OCI-LY3 (cell line): ENCODE data around the gene DNM1.

ENCODE experiments used
- H2AFZ ChIP-seq: fragments of 200-600, 300-600 bp; shearing (Covaris generic); 2 replicates; pipeline ENCODE4 v1.6.0; 2014; ENCODE audit warnings: antibody characterized with exemption, low read depth, low read length
- H3K27ac ChIP-seq: fragments of 200-600, 300-600 bp; sonication (generic); 2 replicates; pipeline ENCODE4 v1.5.1; 2014; ENCODE audit warnings: mild to moderate bottlenecking, low read length, moderate library complexity, mixed read lengths
- H3K27me3 ChIP-seq: fragments of 200-600, 300-600 bp; sonication (generic); 2 replicates; pipeline ENCODE4 v1.6.1; 2014; ENCODE audit warnings: low read depth, low read length, mixed read lengths
- H3K36me3 ChIP-seq: fragments of 200-600, 300-600 bp; sonication (generic); replicated peaks from 2 replicates; pipeline ENCODE3; 2014; ENCODE audit warnings: low read depth, low read length, mixed read lengths
- H3K4me1 ChIP-seq: fragments of 300-600, 200-600 bp; sonication (generic); 2 replicates; pipeline ENCODE4 v1.6.1; 2014; ENCODE audit warnings: low read length, mixed read lengths
- H3K4me2 ChIP-seq: fragments of 200-600, 300-600 bp; sonication (generic); 2 replicates; pipeline ENCODE4 v1.6.1; 2014; ENCODE audit warnings: low read length, mixed read lengths
- H3K4me3 ChIP-seq: fragments of 300-600, 200-600 bp; sonication (generic); 2 replicates; pipeline ENCODE4 v1.5.1; 2014; ENCODE audit warnings: antibody characterized with exemption, mild to moderate bottlenecking, low read length, moderate library complexity
- H3K79me2 ChIP-seq: fragments of 300-600, 200-600 bp; shearing (Covaris generic); 2 replicates; pipeline ENCODE4 v1.6.1; 2014; ENCODE audit warnings: mild to moderate bottlenecking, low read length, mixed read lengths
- H3K9ac ChIP-seq: fragments of 300-600, 200-600 bp; shearing (Covaris generic); 2 replicates; pipeline ENCODE4 v1.6.0; 2014; ENCODE audit warnings: mild to moderate bottlenecking, low read length, moderate library complexity
- H3K9me3 ChIP-seq: fragments of 200-600, 300-600 bp; shearing (Covaris generic); 2 replicates; pipeline ENCODE4 v1.6.1; 2014; ENCODE audit warnings: low read length, mixed read lengths; ENCODE audit not compliant: insufficient read depth
- H4K20me1 ChIP-seq: fragments of 200-600, 300-600 bp; sonication (generic); 2 replicates; pipeline ENCODE4 v1.6.1; 2016; ENCODE audit warnings: low read length, mixed read lengths; ENCODE audit not compliant: insufficient read depth
- CTCF ChIP-seq: fragments of 200-600, 300-600 bp; sonication (generic); IDR thresholded peaks from 2 replicates; pipeline ENCODE4 v1.5.1; 2014; ENCODE audit warnings: antibody characterized with exemption, low read length, low read depth
- EZH2phosphoT487 ChIP-seq: fragments of 200-600 bp; shearing (Covaris generic); IDR thresholded peaks from 2 replicates; pipeline ENCODE4 v1.6.1; 2018; ENCODE audit warnings: antibody characterized with exemption, mixed run types, low read depth

DNM1 gene

DNA sequence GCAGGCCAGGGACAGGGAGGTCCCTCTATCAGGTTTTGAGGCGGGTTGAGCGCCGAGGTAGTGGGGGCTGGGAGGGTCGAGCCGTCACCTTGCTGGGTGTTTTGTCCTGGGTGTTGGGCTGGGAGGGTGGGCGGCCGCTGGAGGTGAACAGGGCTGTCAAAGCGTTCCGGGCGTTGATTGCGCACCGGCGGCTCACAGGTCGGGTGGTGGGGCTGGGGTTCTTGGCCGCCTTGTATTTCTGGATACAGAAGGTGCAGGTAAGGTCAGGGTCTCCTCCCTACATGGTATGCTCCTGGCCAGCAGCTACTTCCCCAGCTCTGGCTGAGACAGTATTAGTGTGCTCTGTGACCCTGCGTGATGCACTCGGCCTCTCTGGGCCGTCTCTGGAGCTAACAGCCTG is 37.0 kb upstream of the DNM1 start:
- H3K4me3 ChIP-seq, result no peak overlapping the region
- H3K27ac ChIP-seq, result no peak overlapping the region
- H3K36me3 ChIP-seq, result peaks cover 50% of the 10 kb centered on the region
- peaks cover 2% of the 10 kb centered on the region for H3K79me2 ChIP-seq
- TF ChIP-seq EZH2phosphoT487, result no peak
- TF ChIP-seq CTCF, result no peak
- no peaks in the 10 kb centered on the region for H3K9me3 ChIP-seq
- no peaks in the 10 kb centered on the region for H4K20me1 ChIP-seq
- H3K9ac ChIP-seq, result no peak overlapping the region
- H3K27me3 ChIP-seq, result no peaks in the 10 kb centered on the region
- no peak overlapping the region for H3K4me2 ChIP-seq
- H3K4me1 ChIP-seq, result peaks cover 1% of the 10 kb centered on the region
- H2AFZ ChIP-seq, result no peak overlapping the region

DNA sequence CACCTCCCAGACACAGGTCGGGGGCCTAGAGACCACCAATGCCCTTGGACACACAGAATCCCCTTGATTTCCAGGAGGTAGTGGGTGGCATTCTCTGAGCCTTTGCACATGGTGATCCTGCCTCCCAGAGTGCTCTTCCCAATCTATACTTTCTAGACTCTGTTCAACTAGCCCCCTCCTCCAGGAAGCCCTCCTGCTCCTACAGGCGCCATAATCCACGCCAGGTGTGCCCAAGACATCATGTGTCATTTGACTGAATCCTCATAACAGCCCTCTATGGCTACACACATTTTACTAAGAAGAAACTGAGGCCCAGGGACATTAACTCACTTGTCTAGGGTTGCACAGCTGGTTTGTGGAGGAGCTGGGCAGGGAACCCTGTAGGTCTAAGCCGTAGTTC is 36.0 kb upstream of the DNM1 start:
- Histone ChIP-seq H3K27ac (no peak overlapping the region), H3K4me3 (no peak overlapping the region), H3K79me2 (no peaks in the 10 kb centered on the region), H3K4me2 (no peak overlapping the region), H3K9ac (no peak overlapping the region), H3K9me3 (no peaks in the 10 kb centered on the region), H3K4me1 (no peaks in the 10 kb centered on the region), H2AFZ (no peak overlapping the region), H3K36me3 (peaks cover 45% of the 10 kb centered on the region), H3K27me3 (no peaks in the 10 kb centered on the region), H4K20me1 (no peaks in the 10 kb centered on the region)
- TF ChIP-seq CTCF (no peak), EZH2phosphoT487 (no peak)

DNA sequence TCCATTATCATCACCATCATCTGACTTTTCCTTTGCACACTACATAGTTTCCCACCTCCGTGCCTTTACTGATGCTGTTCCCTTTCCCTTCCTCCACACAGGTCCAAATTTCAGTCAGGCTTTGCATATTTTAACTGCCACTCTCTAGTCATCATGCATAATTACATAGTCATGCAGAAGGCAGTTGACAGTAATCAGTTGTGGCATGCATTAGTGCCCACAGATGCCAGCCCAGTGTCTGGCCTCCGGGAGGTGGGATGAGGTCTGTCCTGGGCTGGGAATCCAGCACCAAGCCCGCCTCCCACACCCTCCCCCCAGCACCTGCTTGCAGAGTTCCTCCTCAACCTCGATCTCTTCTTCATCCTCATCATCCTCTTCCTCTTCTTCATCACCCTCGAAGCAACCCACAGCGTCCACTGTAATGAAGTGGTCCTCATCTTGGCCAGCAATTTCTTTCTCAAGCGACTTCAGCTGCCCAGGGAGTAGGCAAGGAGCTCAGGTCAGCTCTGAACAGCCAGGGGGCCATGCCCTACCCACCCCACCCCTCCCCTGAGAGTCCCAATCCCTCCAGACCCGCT is 34.4 kb upstream of the DNM1 start:
- TF ChIP-seq EZH2phosphoT487 (no peak), CTCF (no peak)
- Histone ChIP-seq H3K36me3 (peaks cover 38% of the 10 kb centered on the region), H3K4me1 (no peaks in the 10 kb centered on the region), H3K4me3 (no peak overlapping the region), H3K9ac (no peak overlapping the region), H3K9me3 (no peaks in the 10 kb centered on the region), H4K20me1 (no peaks in the 10 kb centered on the region), H3K4me2 (no peak overlapping the region), H2AFZ (no peak overlapping the region), H3K79me2 (no peaks in the 10 kb centered on the region), H3K27ac (no peak overlapping the region), H3K27me3 (no peaks in the 10 kb centered on the region)

DNA sequence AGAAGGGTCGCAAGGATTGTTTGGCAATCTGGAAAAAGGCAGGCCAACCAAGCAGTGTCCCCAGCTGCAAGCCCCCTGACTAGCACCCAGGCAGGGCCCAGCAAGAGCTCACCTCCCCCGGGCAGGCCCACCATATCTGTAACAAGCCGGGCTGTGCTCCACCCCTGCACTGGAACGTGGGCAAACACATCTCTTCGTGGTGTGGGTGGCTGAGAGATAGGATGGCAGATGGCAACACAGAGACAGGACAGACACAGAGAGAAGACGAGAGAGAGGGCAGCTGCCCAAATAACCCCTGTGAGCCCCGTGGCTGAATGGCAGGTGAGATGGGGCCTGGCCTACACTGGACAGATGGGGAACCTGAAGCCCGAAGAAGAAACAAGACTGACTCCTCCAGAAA is 33.7 kb upstream of the DNM1 start:
- H3K9me3 ChIP-seq, result no peaks in the 10 kb centered on the region
- H3K4me3 ChIP-seq, result no peak overlapping the region
- H3K36me3 ChIP-seq, result peaks cover 38% of the 10 kb centered on the region
- H3K9ac ChIP-seq, result no peak overlapping the region
- H4K20me1 ChIP-seq, result no peaks in the 10 kb centered on the region
- TF ChIP-seq CTCF (no peak), EZH2phosphoT487 (no peak)
- H2AFZ ChIP-seq, result no peak overlapping the region
- H3K79me2 ChIP-seq, result no peaks in the 10 kb centered on the region
- H3K27ac ChIP-seq, result no peak overlapping the region
- H3K27me3 ChIP-seq, result no peaks in the 10 kb centered on the region
- no peak overlapping the region for H3K4me2 ChIP-seq
- no peaks in the 10 kb centered on the region for H3K4me1 ChIP-seq
